Measurements from ENCODE around the gene NDUFA3. TPM values are rescaled to one million over a fixed set of nuclear protein-coding genes. Genes with fewer than 3 reads are reported as not detected.

The NDUFA3 gene
- total RNA-seq, 2 experiments from 2014 or later, result 86.3 to 92.4 TPM

- Histone ChIP-seq H3K9me3 (ENCODE audit: low read length) (no peaks in the 10 kb centered on the region), H3K4me3 (ENCODE audit: low read depth, low read length, poor library complexity, severe bottlenecking) (no peak overlapping the region), H3K79me2 (ENCODE audit: insufficient read depth, low read depth, low read length) (peaks cover 6% of the 10 kb centered on the region; the same call in 1 of the 2 replicates), H4K20me1 (ENCODE audit: insufficient read depth, low read length) (no peaks in the 10 kb centered on the region), H3K27ac (ENCODE audit: low read depth, low read length, poor library complexity, severe bottlenecking) (no peak overlapping the region), H3K9me2 (ENCODE audit: insufficient read depth, low read length) (no peaks in the 10 kb centered on the region), H3K4me1 (ENCODE audit: insufficient read depth, low read length, poor library complexity, severe bottlenecking) (peaks cover 28% of the 10 kb centered on the region), H3K36me3 (ENCODE audit: insufficient read depth, low read length) (peaks cover 61% of the 10 kb centered on the region), H3K4me2 (ENCODE audit: low read length) (no peak overlapping the region), H2AFZ (ENCODE audit: low read length) (no peak overlapping the region)
- DNase-seq (ENCODE audit: low spot score), result no peak
- ChIA-PET POLR2A (interaction anchor here (1.2 kb wide), 1 partner anchor 20 kb away, joined by 5 read pairs; the partner anchor contains the start of gene CNOT3), CTCF (ENCODE audit: unreplicated experiment) (no interaction called here)
- intact Hi-C loops (cut with micrococcal nuclease; ENCODE audit: unreplicated experiment), result no loop called here
- no TSS peak for BruUV-seq (replicated peaks)
- TF ChIP-seq EZH2phosphoT487 (IDR thresholded peaks at IDR 0.05; ENCODE audit: borderline replicate concordance, low read depth, low read length) (no peak), CTCF (conservative IDR thresholded peaks at IDR 0.05; ENCODE audit: low read length) (no peak)
Measured at GRCh38 chr19:54156953-54157352, 54.3 kb downstream of the NDUFA3 start.

Other genes starting within 250 kb of the NDUFA3 start
- 0.98 and 3.2 TPM in 2 replicates for gene MYADM, start 235.0 kb upstream of the NDUFA3 start, total RNA-seq (2014; rRNA removed; shearing (Covaris generic))
- 0.55 and 0.82 TPM in 2 replicates for gene MYADM, start 235.0 kb upstream of the NDUFA3 start, total RNA-seq (2022)
- not detected in 2 replicates for gene PRKCG, start 220.7 kb upstream of the NDUFA3 start, total RNA-seq (2014; rRNA removed; shearing (Covaris generic))
- not detected in 2 replicates for gene PRKCG, start 220.7 kb upstream of the NDUFA3 start, total RNA-seq (2022)
- gene CACNG7, start 193.6 kb upstream of the NDUFA3 start, total RNA-seq (2014; rRNA removed; shearing (Covaris generic)), result not detected in 2 replicates
- not detected in 2 replicates for gene CACNG7, start 193.6 kb upstream of the NDUFA3 start, total RNA-seq (2022)
- gene CACNG8, start 139.9 kb upstream of the NDUFA3 start, total RNA-seq (2014; rRNA removed; shearing (Covaris generic)), result not detected in 2 replicates
- gene CACNG8, start 139.9 kb upstream of the NDUFA3 start, total RNA-seq (2022), result not detected in 2 replicates
- 4.9 and 5.9 TPM in 2 replicates for gene CACNG6, start 111.2 kb upstream of the NDUFA3 start, total RNA-seq (2014; rRNA removed; shearing (Covaris generic))
- 1.2 and 1.8 TPM in 2 replicates for gene CACNG6, start 111.2 kb upstream of the NDUFA3 start, total RNA-seq (2022)
- not detected in 2 replicates for gene VSTM1, start 39.0 kb upstream of the NDUFA3 start, total RNA-seq (2014; rRNA removed; shearing (Covaris generic))
- gene VSTM1, start 39.0 kb upstream of the NDUFA3 start, total RNA-seq (2022), result not detected in 2 replicates
- not detected in 2 replicates for gene TARM1, start 21.5 kb upstream of the NDUFA3 start, total RNA-seq (2014; rRNA removed; shearing (Covaris generic))
- gene TARM1, start 21.5 kb upstream of the NDUFA3 start, total RNA-seq (2022), result not detected in 2 replicates
- 0.15 and 0.32 TPM in 2 replicates for gene OSCAR, start 2.1 kb upstream of the NDUFA3 start, total RNA-seq (2014; rRNA removed; shearing (Covaris generic))
- gene OSCAR, start 2.1 kb upstream of the NDUFA3 start, total RNA-seq (2022), result 0.39 TPM in 1 of 2 replicates, not detected in the other
- gene TFPT, start 12.8 kb downstream of the NDUFA3 start, total RNA-seq (2014; rRNA removed; shearing (Covaris generic)), result 17.2 and 30.1 TPM in 2 replicates
- 17.4 and 20.2 TPM in 2 replicates for gene TFPT, start 12.8 kb downstream of the NDUFA3 start, total RNA-seq (2022)
- gene PRPF31, start 12.9 kb downstream of the NDUFA3 start, total RNA-seq (2014; rRNA removed; shearing (Covaris generic)), result 50.9 and 53.0 TPM in 2 replicates
- 47.3 and 47.8 TPM in 2 replicates for gene PRPF31, start 12.9 kb downstream of the NDUFA3 start, total RNA-seq (2022)
- gene CNOT3, start 34.9 kb downstream of the NDUFA3 start, total RNA-seq (2014; rRNA removed; shearing (Covaris generic)), result 15.2 and 18.4 TPM in 2 replicates
- gene CNOT3, start 34.9 kb downstream of the NDUFA3 start, total RNA-seq (2022), result 54.8 and 65.1 TPM in 2 replicates
- gene LENG1, start 56.9 kb downstream of the NDUFA3 start, total RNA-seq (2014; rRNA removed; shearing (Covaris generic)), result 8.0 TPM in 2 replicates
- gene LENG1, start 56.9 kb downstream of the NDUFA3 start, total RNA-seq (2022), result 4.7 and 5.1 TPM in 2 replicates
- not detected in 2 replicates for gene TMC4, start 70.3 kb downstream of the NDUFA3 start, total RNA-seq (2014; rRNA removed; shearing (Covaris generic))
- not detected in 2 replicates for gene TMC4, start 70.3 kb downstream of the NDUFA3 start, total RNA-seq (2022)
- gene MBOAT7, start 86.7 kb downstream of the NDUFA3 start, total RNA-seq (2014; rRNA removed; shearing (Covaris generic)), result 15.6 and 18.1 TPM in 2 replicates
- gene MBOAT7, start 86.7 kb downstream of the NDUFA3 start, total RNA-seq (2022), result 25.0 and 30.2 TPM in 2 replicates
- gene TSEN34, start 88.5 kb downstream of the NDUFA3 start, total RNA-seq (2014; rRNA removed; shearing (Covaris generic)), result 19.3 and 23.6 TPM in 2 replicates
- gene TSEN34, start 88.5 kb downstream of the NDUFA3 start, total RNA-seq (2022), result 15.3 and 16.7 TPM in 2 replicates
- gene RPS9, start 98.0 kb downstream of the NDUFA3 start, total RNA-seq (2014; rRNA removed; shearing (Covaris generic)), result 4,033 and 5,482 TPM in 2 replicates
- gene RPS9, start 98.0 kb downstream of the NDUFA3 start, total RNA-seq (2022), result 1,267 and 1,285 TPM in 2 replicates
- gene LILRB3, start 120.2 kb downstream of the NDUFA3 start, total RNA-seq (2014; rRNA removed; shearing (Covaris generic)), result not detected in 2 replicates
- not detected in 2 replicates for gene LILRB3, start 120.2 kb downstream of the NDUFA3 start, total RNA-seq (2022)
- gene LILRA6, start 139.9 kb downstream of the NDUFA3 start, total RNA-seq (2014; rRNA removed; shearing (Covaris generic)), result not detected in 2 replicates
- gene LILRA6, start 139.9 kb downstream of the NDUFA3 start, total RNA-seq (2022), result not detected in 2 replicates
- not detected in 2 replicates for gene LILRB5, start 154.4 kb downstream of the NDUFA3 start, total RNA-seq (2014; rRNA removed; shearing (Covaris generic))
- gene LILRB5, start 154.4 kb downstream of the NDUFA3 start, total RNA-seq (2022), result not detected in 2 replicates
- not detected in 2 replicates for gene LILRB2, start 178.3 kb downstream of the NDUFA3 start, total RNA-seq (2014; rRNA removed; shearing (Covaris generic))
- not detected in 2 replicates for gene LILRB2, start 178.3 kb downstream of the NDUFA3 start, total RNA-seq (2022)
- not detected in 2 replicates for gene LILRA5, start 210.3 kb downstream of the NDUFA3 start, total RNA-seq (2014; rRNA removed; shearing (Covaris generic))
- not detected in 2 replicates for gene LILRA5, start 210.3 kb downstream of the NDUFA3 start, total RNA-seq (2022)
- gene LILRA4, start 236.3 kb downstream of the NDUFA3 start, total RNA-seq (2014; rRNA removed; shearing (Covaris generic)), result not detected in 2 replicates
- gene LILRA4, start 236.3 kb downstream of the NDUFA3 start, total RNA-seq (2022), result not detected in 2 replicates

All from OCI-LY7 (cell line).